Raji (cell line): ENCODE data around the gene AGPS.

Experiments
- POLR2A ChIP-seq: IDR thresholded peaks from 2 replicates; pipeline ENCODE4 v1.6.1; 2011; ENCODE audit warnings: low read depth, low read length, control low read depth; ENCODE audit not compliant: insufficient read depth

Gene AGPS

DNA sequence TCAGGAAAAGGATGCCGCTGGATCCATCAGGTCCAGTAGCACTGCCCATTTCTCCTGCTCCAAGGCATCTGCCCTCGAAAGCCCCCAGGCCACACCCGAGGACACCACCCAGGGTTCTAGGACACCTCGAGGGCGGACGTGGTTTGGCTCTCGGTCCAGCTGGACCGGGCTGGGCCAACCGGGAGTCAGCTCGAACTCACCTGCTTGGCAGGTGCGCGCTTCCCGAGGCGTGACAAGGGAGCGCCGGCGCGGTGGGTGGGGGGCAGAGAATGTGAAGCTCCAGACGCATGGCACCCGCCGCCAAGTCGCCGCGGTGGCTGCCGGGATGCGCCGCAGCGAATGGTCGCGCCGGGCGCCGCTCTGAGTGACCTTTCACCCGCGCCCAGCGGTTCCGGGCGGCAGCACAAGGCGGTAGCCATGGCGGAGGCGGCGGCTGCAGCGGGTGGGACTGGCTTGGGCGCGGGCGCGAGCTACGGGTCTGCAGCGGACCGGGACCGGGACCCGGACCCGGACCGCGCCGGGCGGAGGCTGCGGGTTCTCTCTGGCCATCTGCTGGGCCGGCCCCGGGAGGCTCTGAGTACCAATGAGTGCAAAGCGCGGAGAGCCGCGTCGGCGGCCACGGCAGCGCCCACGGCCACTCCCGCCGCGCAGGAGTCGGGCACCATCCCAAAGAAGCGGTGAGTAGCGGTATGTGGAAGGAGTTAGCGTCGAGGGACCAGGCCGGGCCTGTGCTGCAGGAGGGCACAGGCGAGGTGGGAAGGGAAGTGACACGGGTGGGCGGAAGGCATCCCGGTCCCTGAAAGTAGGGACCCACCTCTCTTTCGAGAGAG is at the start of gene AGPS:
TSS of gene AGPS (plus strand) at position 401 of the 830 bp plus-strand sequence. CDS start at position 418, 17 bp downstream.
- TF ChIP-seq POLR2A: peak; percentile 65

- TF ChIP-seq POLR2A: no peak
These were observed 48.8 kb upstream of the AGPS start for GRCh38 chr2:177343773-177344172.

GRCh38 chr2:177344316-177344715 is 48.3 kb upstream of the AGPS start:
- TF ChIP-seq POLR2A: no peak

DNA sequence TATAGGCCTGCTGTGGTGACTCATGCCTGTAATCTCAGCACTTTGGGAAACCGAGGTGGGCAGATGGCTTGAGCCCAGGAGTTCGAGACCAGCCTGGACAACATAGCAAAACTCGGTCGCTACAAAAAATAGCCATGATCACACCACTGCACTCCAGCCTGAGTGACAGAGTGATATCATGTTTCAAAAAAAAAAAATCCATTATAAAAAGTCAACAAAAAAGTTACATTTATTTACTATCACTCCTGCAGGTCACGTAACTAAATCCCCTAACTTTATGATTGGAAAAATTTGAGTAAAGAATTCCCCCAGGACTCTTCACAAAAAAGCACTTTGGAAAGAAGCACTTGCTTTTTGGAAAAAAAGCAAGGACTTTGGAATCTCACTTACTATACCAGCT is 46.4 kb upstream of the AGPS start:
- no peak for TF ChIP-seq POLR2A

DNA sequence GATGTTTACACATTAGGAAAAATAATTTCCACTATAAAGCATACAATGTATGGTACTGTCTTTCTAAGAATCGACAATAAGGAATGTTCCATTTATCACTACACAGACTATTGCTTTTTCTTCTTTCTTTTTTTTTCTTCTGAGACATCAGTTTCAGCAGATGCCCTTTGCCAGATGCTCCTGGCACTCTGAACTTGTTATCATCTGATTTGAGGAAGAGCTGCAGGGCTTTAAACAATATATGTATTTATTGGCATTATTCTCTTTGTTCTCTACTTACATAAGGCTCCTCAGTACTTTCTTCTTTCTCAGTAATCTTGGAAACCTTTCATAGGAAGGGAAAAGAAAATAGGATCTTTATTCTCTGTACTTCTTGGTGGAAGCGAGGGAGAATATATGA is 45.0 kb upstream of the AGPS start:
- no peak for TF ChIP-seq POLR2A

DNA sequence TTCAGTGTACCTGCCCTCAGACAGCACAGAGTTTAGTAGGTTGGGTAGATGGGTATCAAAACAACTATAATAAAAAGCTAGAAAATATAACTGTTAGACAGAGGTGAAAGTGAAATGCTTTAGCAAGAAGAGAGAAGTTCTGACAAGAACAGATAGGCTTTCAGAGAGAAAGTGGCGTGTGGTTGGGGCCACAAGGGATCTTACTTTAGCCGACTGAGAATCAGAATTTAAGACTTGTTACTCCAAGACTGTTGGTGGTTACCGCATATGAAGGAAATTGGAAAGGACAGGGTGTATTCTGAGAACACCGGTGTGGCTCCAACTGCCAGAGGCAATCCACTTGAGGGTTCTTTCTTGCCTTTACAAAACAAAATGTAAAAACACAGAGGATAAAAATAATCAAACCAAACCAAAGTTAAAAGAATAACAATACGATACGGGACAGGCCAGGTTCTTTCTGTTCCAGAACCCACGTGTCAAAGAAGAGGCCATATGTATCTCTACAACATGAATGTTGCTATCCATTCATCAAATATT is 44.4 kb upstream of the AGPS start:
- no peak for TF ChIP-seq POLR2A

DNA sequence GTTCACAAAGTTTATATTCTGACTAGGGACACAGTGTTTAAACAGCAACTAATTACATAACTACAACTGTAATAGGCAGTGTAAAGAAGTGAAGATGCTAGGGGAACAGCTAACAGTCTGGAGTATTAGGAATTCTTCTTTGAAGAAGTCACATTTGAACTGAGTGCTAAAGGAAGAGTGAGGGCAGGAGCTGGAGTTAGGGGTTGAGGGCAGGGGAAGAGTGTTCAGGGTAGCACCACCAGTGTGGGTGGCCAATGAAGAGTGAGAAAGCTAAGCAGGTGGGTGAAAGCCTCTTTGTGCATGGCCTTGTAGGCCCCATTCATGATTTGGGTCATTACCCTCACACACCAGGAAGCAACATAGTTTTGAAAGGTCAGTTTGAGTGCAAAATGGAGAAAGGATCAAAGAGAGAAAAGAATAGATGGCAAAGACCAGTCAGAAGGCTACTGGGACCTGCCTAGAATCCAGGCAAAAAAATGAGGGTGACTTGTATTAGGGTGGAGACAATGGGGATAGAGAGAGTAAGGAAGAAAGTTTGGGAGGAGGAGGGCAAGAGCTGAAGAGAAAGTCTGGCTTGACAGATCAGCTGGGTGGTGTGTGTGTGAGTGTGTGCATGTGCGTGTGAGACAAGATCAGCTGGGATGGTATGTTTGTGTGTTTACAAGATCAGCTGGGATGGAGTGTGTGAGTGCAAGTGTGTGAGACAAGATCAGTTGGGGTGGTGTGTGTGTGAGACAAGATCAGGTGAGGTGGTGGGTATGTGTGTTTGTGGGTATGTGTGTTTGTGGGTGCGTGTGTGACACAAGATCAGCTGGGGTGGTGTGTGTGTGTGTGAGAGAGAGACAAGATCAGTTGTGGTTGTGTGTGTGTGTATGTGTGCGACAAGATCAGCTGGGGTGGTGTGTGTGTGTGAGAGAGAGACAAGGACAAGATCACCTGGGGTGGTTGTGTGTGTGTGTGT is 43.6 kb upstream of the AGPS start:
- no peak for TF ChIP-seq POLR2A

DNA sequence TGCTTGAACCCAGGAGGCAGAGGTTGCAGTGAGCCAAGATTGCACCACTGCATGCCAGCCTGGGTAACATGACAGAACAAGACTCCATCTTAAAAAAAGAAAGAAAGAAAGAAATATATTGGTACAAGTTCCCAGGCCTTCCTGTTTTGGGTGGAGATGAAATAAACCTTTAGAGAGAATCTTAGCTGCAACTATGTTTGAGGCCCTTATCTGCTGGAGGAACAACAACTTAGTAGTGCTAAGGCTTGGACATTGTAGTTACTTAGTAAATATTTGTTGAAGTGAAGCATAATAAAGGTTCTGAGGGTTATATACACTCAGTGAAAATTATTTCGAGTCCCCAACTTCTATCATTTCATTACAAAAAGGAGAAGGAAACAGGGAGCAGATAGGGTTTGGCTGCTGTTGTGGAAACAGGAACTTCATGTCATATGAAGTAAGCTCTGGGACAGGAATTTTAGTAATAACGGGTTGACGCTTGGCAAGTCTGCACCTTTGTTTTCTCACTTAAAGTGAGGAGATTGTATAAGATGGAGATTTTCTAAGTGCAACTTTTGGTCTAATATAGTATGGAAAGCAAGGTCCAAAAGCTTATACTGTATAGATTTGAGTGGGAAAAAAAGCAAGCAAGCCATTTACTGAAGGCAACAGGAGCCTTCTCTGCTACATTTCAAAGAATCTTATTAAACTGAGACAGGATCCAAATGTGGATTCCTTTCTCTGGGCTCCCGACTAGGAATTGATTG is 40.0 kb upstream of the AGPS start:
- TF ChIP-seq POLR2A: no peak

DNA sequence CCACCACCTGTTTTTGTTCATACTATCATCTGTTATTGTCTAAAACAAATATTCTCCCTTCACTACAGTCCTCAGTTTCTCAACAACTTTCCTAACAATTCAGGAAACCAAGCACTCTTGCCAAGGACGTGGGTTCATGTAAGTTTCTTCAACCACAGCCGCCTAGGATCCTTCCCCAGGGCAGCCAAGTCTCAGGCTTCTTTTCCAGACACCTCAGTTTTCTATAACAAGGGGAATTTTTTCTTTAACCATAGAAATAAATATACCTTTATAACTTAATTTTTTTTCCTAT is 39.4 kb upstream of the AGPS start:
- no peak for TF ChIP-seq POLR2A

DNA sequence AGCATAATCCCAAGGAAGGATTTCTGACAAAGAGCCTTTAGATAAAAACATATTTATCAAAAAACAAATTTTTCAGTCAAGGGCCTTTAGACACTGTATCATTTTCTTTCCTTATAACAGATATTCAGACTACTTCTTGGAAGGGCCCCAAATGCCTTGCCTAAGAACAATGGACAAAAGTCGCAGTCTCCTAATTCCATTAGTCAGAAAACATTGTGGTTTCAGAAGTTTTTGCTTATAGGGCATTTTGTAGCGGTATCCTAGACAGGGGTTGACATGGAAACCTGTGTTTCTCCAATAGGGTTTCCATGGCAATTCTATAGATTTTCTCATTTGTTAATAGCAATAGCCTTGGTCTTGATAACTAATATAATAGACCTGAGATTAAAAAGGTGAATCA is 36.7 kb upstream of the AGPS start:
- no peak for TF ChIP-seq POLR2A

DNA sequence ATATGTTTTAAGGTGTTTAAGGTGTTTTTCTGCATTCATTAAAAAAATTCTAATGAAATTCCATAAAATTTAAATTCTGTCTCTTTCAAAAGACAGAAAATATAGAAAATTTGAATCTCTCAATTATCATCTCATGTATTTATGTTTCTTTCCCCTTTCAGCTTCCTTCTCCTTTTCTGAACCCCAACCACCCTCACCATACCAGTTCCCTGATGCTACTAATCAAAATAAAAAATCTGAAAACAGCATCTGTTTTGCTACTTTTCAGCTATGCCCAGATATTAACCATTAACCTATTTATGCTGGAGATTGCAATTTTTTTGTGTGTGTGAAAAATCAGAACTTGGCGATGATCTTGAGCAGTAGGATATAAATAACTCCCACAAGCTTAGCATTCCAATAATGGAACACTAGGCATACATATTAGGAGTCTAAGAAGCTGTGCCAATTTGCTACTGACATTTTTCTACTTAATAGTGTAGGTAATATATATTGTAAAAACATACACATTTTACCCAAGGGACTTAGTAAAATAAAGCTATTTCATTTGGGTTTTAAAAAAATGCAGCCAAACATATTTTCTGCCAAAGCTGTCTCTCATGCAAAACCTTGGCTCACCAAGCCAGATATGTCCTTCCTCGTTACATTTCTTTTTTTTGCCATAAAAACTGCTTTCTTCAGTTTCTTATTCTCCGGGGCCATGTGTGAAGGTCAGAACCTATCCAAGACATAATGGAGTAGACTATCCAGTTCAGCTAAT is 32.6 kb upstream of the AGPS start:
- no peak for TF ChIP-seq POLR2A

GRCh38 chr2:177362499-177362898 is 30.1 kb upstream of the AGPS start:
- TF ChIP-seq POLR2A: no peak

DNA sequence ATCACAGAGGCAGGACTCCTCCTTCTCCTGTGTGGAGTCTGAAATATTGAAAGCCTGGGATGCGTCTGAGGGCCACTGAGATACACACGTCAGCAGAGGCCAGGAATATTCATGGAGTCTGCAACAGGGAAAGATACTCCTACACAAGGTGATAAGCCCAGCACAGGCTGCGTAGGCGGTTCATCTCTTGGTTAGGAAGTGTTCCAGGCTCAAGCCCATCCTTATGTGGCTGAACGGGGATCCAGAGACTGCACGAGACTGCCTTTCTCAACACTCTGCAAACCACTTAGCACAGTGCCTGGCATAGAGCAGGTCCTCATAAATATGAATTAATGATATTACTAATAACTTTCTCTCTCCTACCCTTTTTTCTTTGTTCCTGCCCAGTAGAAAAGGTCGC is 29.2 kb upstream of the AGPS start:
- TF ChIP-seq POLR2A: no peak

GRCh38 chr2:177379354-177379753 is 13.2 kb upstream of the AGPS start:
- TF ChIP-seq POLR2A: no peak
